ENCODE results near the gene PHF13. TPM values are rescaled to one million over a fixed set of nuclear protein-coding genes. Genes with fewer than 3 reads are reported as not detected.

PHF13 gene
- total and polyA plus RNA-seq, 2 experiments from 2014 or later: 11.6 to 21.3 TPM

DNA sequence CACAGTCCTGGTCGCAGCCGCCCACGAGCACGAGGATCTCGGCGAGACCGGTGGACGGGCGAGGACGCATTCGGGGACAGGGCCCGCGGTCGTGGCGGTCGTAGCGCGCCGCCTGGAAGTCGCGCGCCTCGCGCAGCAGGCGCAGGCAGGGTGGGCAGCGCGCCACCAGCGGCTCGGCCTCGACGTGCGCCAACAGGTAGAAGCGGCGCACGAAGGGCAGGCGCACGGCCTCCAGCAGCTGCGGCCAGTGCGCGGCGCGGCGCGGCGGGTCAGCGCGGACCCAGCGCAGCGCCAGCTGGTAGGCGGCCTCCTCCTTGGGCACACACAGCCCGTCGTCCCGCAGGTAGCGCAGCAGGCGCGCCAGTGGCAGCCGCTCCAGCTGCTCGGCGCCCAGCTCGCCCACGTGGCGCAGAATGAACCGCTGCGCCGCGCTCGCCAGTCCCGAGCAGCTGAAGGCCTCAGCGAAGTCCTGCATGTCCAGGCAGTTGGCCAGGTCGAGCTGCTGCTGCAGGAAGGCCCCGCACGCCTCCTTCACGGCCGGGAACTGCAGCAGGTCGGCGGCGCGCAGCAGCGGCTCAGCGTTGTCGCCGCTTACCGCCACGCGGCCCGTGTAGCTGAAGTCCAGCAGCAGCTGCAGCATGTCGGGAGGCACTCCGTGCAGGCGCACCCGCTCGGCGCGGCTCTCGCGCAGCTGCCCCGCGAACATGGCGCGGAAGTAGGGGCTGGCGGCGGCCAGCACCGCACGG is 11.4 kb upstream of the PHF13 start:
- Histone ChIP-seq H3K9ac (peak overlapping the region; percentile 97), H3K4me3 (peak overlapping the region; percentile 87), H3K79me2 (ENCODE audit: insufficient read depth) (peaks cover 66% of the 10 kb centered on the region), H3K9me2 (ENCODE audit: insufficient read depth) (no peaks in the 10 kb centered on the region), H3F3A (ENCODE audit: insufficient read depth) (peaks cover 35% of the 10 kb centered on the region), H3K36me3 (ENCODE audit: low read depth) (peaks cover 1% of the 10 kb centered on the region; the same call in 1 of the 2 replicates), H3K27me3 (replicated peaks; ENCODE audit: insufficient read depth) (no peaks in the 10 kb centered on the region), H4K20me1 (ENCODE audit: insufficient read depth) (no peaks in the 10 kb centered on the region; the same call in 1 of the 2 replicates), H3K9me3 (ENCODE audit: low read depth) (no peaks in the 10 kb centered on the region), H3K4me1 (ENCODE audit: insufficient read depth) (peaks cover 25% of the 10 kb centered on the region), H3K27ac (peak overlapping the region; percentile 99), H2AFZ (0 out of 2 replicates have a peak overlapping the region, but pooled peaks have one; percentile 14), H3K4me2 (ENCODE audit: unreplicated experiment) (peak overlapping the region; percentile 86)
- WGBS, 2 experiments (ENCODE audit: low coverage in 1 of 2, low lambda C conversion rate in 2 of 2, missing lambda C conversion rate in 2 of 2): 0% methylated on average over 50 to 102 of the region's 103 CpGs
- TF ChIP-seq EZH2phosphoT487 (IDR thresholded peaks at IDR 0.05; ENCODE audit: insufficient read depth, low read depth) (no peak), EZH2 (IDR thresholded peaks at IDR 0.05; ENCODE audit: insufficient read depth, poor library complexity, severe bottlenecking) (no peak)
- in situ Hi-C loops (cut with MboI): no loop called here
- peak; percentile 82 for DNase-seq

DNA sequence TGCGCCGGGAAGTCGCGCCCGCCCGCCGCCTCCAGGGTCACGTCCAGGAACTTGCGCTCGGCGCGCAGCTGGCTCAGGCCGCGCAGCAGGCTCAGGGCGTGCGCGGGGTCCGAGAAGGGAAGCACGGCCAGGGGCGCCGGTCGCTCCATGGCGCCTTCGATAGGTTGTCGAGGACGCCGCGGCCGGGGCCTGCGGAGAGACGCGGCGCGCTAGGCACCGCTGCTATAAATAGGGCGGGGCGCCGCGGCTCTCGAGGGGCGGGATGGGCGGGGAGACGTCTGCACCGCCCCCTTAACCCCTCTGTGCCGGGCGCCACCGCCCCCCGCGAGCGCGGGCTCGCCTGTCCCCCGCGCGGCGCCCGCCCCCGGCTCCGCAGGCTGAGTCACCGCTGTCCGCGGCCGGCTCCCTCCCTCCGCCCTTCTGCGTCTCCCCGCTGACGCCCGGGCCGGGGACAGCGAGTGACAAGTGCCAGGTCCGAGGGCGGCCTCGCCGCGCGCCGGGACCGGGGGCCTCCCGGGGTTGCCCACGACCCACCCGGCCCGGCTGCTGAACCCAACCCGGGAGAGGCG is 10.8 kb upstream of the PHF13 start, which contains the start of gene KLHL21:
TSS of gene KLHL21 (minus strand) at position 201 of the 569 bp plus-strand sequence. CDS start at position 149, 52 bp downstream.
- DNase-seq: peak; percentile 96
- WGBS, 2 experiments (ENCODE audit: low coverage in 1 of 2, low lambda C conversion rate in 2 of 2, missing lambda C conversion rate in 2 of 2): 0 to 1% methylated on average over 34 to 72 of the region's 84 CpGs
- TF ChIP-seq EZH2 (IDR thresholded peaks at IDR 0.05; ENCODE audit: insufficient read depth, poor library complexity, severe bottlenecking) (no peak), EZH2phosphoT487 (IDR thresholded peaks at IDR 0.05; ENCODE audit: insufficient read depth, low read depth) (no peak)
- Histone ChIP-seq H3K4me1 (ENCODE audit: insufficient read depth) (peaks cover 25% of the 10 kb centered on the region), H3F3A (ENCODE audit: insufficient read depth) (peaks cover 35% of the 10 kb centered on the region), H3K27me3 (replicated peaks; ENCODE audit: insufficient read depth) (no peaks in the 10 kb centered on the region), H3K9me2 (ENCODE audit: insufficient read depth) (no peaks in the 10 kb centered on the region), H3K9me3 (ENCODE audit: low read depth) (no peaks in the 10 kb centered on the region), H3K27ac (peak within 1 kb of the TSS; percentile 99), H3K4me3 (peak within 1 kb of the TSS; percentile 87), H4K20me1 (ENCODE audit: insufficient read depth) (no peaks in the 10 kb centered on the region; the same call in 1 of the 2 replicates), H3K36me3 (ENCODE audit: low read depth) (no peaks in the 10 kb centered on the region), H2AFZ (peak within 1 kb of the TSS; percentile 82), H3K4me2 (ENCODE audit: unreplicated experiment) (peak within 1 kb of the TSS; percentile 95), H3K79me2 (ENCODE audit: insufficient read depth) (peaks cover 66% of the 10 kb centered on the region), H3K9ac (peak within 1 kb of the TSS; percentile 97)
- in situ Hi-C loops (cut with MboI): no loop called here

DNA sequence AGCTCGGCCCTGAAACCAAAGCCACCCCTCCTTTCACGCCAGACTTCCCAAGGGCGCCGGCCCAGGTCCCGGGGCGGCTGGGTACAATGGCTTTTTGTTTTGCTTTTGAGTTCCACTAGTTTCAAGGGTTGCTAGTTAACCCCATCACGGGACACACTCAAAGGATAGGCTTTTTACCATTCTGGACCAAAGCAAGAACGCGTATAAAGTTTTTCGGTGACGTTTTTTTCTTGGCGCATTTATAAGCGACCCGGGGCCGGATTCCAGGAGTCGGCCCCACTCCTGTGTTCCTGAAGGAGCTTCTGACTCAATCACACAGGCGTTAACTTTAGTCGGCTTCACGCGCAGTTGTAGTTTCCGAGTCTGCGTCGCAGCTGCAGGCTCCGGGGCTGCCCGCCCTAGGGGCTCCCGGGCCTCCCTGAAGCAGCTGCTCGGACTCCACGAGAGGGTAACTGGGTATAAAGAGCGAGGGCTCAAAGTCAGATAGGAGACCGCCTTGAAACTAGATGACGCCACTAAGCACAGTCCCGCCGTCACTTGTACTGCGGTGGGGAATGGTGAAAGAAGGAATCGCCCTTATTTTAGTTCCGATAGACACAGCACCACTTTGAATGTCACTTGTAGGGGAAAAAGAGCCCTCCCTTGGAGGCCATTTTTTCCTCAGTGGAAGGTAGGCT is 10.2 kb upstream of the PHF13 start:
- Histone ChIP-seq H3K4me1 (ENCODE audit: insufficient read depth) (peaks cover 25% of the 10 kb centered on the region), H3K79me2 (ENCODE audit: insufficient read depth) (peaks cover 65% of the 10 kb centered on the region), H3F3A (ENCODE audit: insufficient read depth) (peaks cover 35% of the 10 kb centered on the region), H3K9me2 (ENCODE audit: insufficient read depth) (no peaks in the 10 kb centered on the region), H3K9ac (peak overlapping the region; percentile 97), H4K20me1 (ENCODE audit: insufficient read depth) (no peaks in the 10 kb centered on the region; the same call in 1 of the 2 replicates), H3K27me3 (replicated peaks; ENCODE audit: insufficient read depth) (no peaks in the 10 kb centered on the region), H3K27ac (peak overlapping the region; percentile 99), H2AFZ (peak overlapping the region; percentile 82), H3K9me3 (ENCODE audit: low read depth) (no peaks in the 10 kb centered on the region), H3K4me2 (ENCODE audit: unreplicated experiment) (peak overlapping the region; percentile 95), H3K36me3 (ENCODE audit: low read depth) (no peaks in the 10 kb centered on the region), H3K4me3 (peak overlapping the region; percentile 87)
- peak; percentile 92 for DNase-seq
- in situ Hi-C loops (cut with MboI): no loop called here
- no peak for TF ChIP-seq EZH2phosphoT487 (IDR thresholded peaks at IDR 0.05; ENCODE audit: insufficient read depth, low read depth)
- TF ChIP-seq EZH2 (IDR thresholded peaks at IDR 0.05; ENCODE audit: insufficient read depth, poor library complexity, severe bottlenecking): no peak
- 2% methylated on average over 36 of the region's 36 CpGs for WGBS, 2 experiments (ENCODE audit: low coverage in 1 of 2, low lambda C conversion rate in 2 of 2, missing lambda C conversion rate in 2 of 2)

DNA sequence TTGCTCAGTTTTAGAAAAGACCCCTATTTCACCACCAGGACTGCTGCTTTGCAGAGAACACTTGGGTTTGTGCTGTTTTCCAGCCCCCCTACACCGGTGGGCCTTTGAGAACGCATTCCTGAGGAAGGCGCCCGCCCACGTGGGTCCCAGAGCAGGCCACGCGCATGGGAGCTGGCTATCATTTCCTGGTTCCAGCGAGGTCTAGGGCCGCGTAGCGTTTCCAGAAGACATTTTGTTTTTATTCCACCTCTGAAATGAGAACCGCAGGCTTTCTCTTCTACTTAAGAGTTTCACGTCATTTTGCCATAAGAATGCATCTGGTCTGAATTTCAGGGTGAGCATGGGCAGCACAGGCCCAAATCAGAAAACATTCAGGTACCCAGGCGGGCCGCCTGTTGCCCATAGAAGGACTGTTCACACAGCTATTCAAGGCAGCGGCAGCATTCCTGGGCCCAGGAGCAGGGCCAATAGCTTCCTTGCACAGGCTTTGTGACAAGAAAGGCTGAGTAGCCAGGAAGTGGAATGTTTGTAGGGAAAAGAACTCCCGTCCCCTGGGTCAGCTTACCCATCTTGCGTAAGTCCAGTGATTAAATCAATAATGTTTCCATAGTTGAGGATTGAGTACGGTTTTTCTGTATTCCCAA is 9.5 kb upstream of the PHF13 start:
- H2AFZ ChIP-seq: peak overlapping the region; percentile 82
- peak overlapping the region; percentile 95 for H3K4me2 ChIP-seq (ENCODE audit: unreplicated experiment)
- in situ Hi-C loops (cut with MboI): no loop called here
- no peaks in the 10 kb centered on the region; the same call in 1 of the 2 replicates for H4K20me1 ChIP-seq (ENCODE audit: insufficient read depth)
- H3K4me3 ChIP-seq: peak overlapping the region; percentile 87
- no peaks in the 10 kb centered on the region for H3K27me3 ChIP-seq (replicated peaks; ENCODE audit: insufficient read depth)
- H3K4me1 ChIP-seq (ENCODE audit: insufficient read depth): peaks cover 25% of the 10 kb centered on the region
- no peaks in the 10 kb centered on the region for H3K9me2 ChIP-seq (ENCODE audit: insufficient read depth)
- WGBS, 2 experiments (ENCODE audit: low coverage in 1 of 2, low lambda C conversion rate in 2 of 2, missing lambda C conversion rate in 2 of 2): 4% methylated on average over 19 of the region's 19 CpGs
- no peaks in the 10 kb centered on the region for H3K36me3 ChIP-seq (ENCODE audit: low read depth)
- peak overlapping the region; percentile 99 for H3K27ac ChIP-seq
- peak overlapping the region; percentile 97 for H3K9ac ChIP-seq
- TF ChIP-seq EZH2phosphoT487 (IDR thresholded peaks at IDR 0.05; ENCODE audit: insufficient read depth, low read depth) (no peak), EZH2 (IDR thresholded peaks at IDR 0.05; ENCODE audit: insufficient read depth, poor library complexity, severe bottlenecking) (no peak)
- H3F3A ChIP-seq (ENCODE audit: insufficient read depth): peaks cover 35% of the 10 kb centered on the region
- H3K79me2 ChIP-seq (ENCODE audit: insufficient read depth): peaks cover 59% of the 10 kb centered on the region
- peak; percentile 89 for DNase-seq
- no peaks in the 10 kb centered on the region for H3K9me3 ChIP-seq (ENCODE audit: low read depth)
